ENCODE measurements around the gene LTC4S.

The LTC4S gene

GRCh38 chr5:179794575-179794974 lies 789 bp downstream of the LTC4S start:
- H3K4me1 ChIP-seq (ENCODE audit: control insufficient read depth, insufficient read depth, low read length) = peaks cover 11% of the 10 kb centered on the region
- no peaks in the 10 kb centered on the region for H3K9me3 ChIP-seq (ENCODE audit: control insufficient read depth, low read length)
- H3K36me3 ChIP-seq (ENCODE audit: control insufficient read depth, insufficient read depth, low read length) = peaks cover 23% of the 10 kb centered on the region
- H3K27ac ChIP-seq (ENCODE audit: insufficient read depth, low read depth, low read length, poor library complexity, severe bottlenecking) = no peak overlapping the region
- H3K4me3 ChIP-seq (ENCODE audit: insufficient read depth, low read depth, low read length) = no peak overlapping the region
- peaks cover 25% of the 10 kb centered on the region for H3K27me3 ChIP-seq (ENCODE audit: control insufficient read depth, insufficient read depth, low read length, poor library complexity, severe bottlenecking)
- WGBS, 2 experiments = 87 to 92% methylated on average over 3 of the region's 3 CpGs

DNA sequence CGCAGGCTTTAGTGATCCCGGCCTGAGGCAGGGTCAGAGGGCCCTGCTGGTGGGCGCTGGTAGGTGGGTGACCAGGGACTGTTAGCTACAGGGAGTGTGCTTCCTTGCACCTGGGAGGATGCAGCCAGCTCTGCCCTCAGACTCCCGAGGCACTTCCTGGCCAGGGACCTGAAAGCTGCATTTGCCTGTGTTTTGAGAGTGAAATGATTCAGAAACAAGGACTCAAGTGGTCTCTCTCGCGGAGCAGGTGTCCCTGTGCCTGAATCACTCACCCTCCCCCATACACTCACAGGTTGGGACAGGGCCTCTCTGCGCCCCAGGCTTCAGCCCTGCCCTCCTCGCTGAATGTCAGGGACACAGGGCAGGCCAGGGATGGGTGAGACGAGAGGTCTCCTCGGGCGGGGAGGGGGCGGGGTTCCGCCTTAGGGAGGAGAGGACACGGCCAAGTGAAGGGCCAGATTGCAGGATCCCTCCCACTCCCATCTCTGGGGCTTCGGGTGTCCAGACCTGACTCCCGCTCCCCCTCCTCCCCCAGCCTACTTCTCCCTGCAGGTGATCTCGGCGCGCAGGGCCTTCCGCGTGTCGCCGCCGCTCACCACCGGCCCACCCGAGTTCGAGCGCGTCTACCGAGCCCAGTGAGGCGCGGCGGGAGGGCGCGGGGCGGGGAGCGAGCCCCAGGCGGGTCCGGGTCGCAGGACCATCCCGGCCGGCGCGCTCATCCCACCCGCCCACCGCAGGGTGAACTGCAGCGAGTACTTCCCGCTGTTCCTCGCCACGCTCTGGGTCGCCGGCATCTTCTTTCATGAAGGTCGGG lies 1.5 kb downstream of the LTC4S start:
- Histone ChIP-seq H3K4me3 (ENCODE audit: insufficient read depth, low read depth, low read length) (peak overlapping the region; percentile 48), H3K4me1 (ENCODE audit: control insufficient read depth, insufficient read depth, low read length) (peaks cover 11% of the 10 kb centered on the region), H3K9me3 (ENCODE audit: control insufficient read depth, low read length) (no peaks in the 10 kb centered on the region), H3K27ac (ENCODE audit: insufficient read depth, low read depth, low read length, poor library complexity, severe bottlenecking) (no peak overlapping the region), H3K27me3 (ENCODE audit: control insufficient read depth, insufficient read depth, low read length, poor library complexity, severe bottlenecking) (peaks cover 25% of the 10 kb centered on the region), H3K36me3 (ENCODE audit: control insufficient read depth, insufficient read depth, low read length) (peaks cover 28% of the 10 kb centered on the region)
- WGBS, 2 experiments = 6% methylated on average over 53 of the region's 53 CpGs

DNA sequence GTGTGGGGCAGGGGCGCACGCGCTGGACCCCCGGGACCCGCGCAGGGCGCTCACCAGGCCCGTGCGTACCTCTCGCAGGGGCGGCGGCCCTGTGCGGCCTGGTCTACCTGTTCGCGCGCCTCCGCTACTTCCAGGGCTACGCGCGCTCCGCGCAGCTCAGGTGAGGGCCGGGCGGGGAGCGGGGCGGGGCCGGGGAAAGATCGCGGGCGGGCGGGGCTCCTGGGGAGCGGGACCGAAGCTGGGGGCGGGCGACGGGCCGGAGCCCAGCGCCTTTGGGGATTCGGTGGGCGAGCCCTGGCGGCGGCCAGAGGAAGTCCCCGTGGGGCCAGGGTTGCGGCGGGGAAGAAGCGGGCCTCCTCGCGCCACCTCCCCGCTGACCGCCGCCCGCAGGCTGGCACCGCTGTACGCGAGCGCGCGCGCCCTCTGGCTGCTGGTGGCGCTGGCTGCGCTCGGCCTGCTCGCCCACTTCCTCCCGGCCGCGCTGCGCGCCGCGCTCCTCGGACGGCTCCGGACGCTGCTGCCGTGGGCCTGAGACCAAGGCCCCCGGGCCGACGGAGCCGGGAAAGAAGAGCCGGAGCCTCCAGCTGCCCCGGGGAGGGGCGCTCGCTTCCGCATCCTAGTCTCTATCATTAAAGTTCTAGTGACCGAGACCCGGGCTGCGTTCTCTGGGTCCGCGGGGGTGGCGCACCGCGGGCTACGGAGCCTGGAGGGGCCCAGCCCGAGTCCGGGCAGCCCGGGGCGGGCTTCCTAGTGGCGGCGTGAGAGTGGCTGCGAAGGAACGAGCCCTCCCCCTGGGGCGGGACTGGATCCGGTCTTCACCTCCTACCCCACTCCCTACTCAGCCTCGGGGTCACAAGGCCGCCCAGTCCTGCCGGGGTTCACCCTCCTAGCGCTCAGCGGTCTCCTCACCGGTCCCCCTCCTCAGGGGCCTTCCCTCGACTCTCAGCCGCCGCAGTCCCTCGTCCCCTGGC lies 2.4 kb downstream of the LTC4S start:
- Histone ChIP-seq H3K27ac (ENCODE audit: insufficient read depth, low read depth, low read length, poor library complexity, severe bottlenecking) (no peak overlapping the region), H3K36me3 (ENCODE audit: control insufficient read depth, insufficient read depth, low read length) (peaks cover 28% of the 10 kb centered on the region), H3K9me3 (ENCODE audit: control insufficient read depth, low read length) (no peaks in the 10 kb centered on the region), H3K27me3 (ENCODE audit: control insufficient read depth, insufficient read depth, low read length, poor library complexity, severe bottlenecking) (peaks cover 25% of the 10 kb centered on the region), H3K4me1 (ENCODE audit: control insufficient read depth, insufficient read depth, low read length) (peaks cover 11% of the 10 kb centered on the region), H3K4me3 (ENCODE audit: insufficient read depth, low read depth, low read length) (peak overlapping the region; percentile 48)
- 2 to 3% methylated on average over 113 of the region's 113 CpGs for WGBS, 2 experiments

GRCh38 chr5:179796877-179797608 lies 3.3 kb downstream of the LTC4S start:
- Histone ChIP-seq H3K27ac (ENCODE audit: insufficient read depth, low read depth, low read length, poor library complexity, severe bottlenecking) (no peak overlapping the region), H3K4me1 (ENCODE audit: control insufficient read depth, insufficient read depth, low read length) (peaks cover 12% of the 10 kb centered on the region), H3K27me3 (ENCODE audit: control insufficient read depth, insufficient read depth, low read length, poor library complexity, severe bottlenecking) (peaks cover 25% of the 10 kb centered on the region), H3K36me3 (ENCODE audit: control insufficient read depth, insufficient read depth, low read length) (peaks cover 28% of the 10 kb centered on the region), H3K4me3 (ENCODE audit: insufficient read depth, low read depth, low read length) (peak overlapping the region; percentile 48), H3K9me3 (ENCODE audit: control insufficient read depth, low read length) (no peaks in the 10 kb centered on the region)
- WGBS, 2 experiments = 88 to 89% methylated on average over 21 of the region's 21 CpGs

DNA sequence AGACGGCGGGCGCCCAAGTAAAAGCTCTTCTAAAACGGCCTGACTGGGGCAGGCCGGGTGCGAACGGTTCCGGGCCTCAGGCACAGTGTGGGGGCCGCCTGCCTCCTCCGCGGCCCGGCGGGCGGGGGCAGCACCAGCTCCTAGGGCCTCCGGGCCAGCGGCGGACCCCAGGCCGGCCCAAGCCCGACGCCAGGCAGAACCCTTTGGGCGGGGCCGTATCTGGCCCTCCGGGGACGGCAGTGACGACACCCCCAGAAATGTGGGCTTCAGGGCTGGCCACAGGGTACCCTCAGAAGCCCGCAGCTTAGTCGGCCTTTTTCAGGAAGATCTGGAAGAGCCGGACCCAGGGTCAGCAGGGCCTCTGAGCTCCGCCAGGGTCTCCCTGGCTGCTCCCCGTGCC lies 4.0 kb downstream of the LTC4S start:
- WGBS, 2 experiments = 97% methylated on average over 30 of the region's 30 CpGs
- Histone ChIP-seq H3K4me3 (ENCODE audit: insufficient read depth, low read depth, low read length) (no peak overlapping the region), H3K27ac (ENCODE audit: insufficient read depth, low read depth, low read length, poor library complexity, severe bottlenecking) (no peak overlapping the region), H3K36me3 (ENCODE audit: control insufficient read depth, insufficient read depth, low read length) (peaks cover 28% of the 10 kb centered on the region), H3K4me1 (ENCODE audit: control insufficient read depth, insufficient read depth, low read length) (peaks cover 19% of the 10 kb centered on the region), H3K9me3 (ENCODE audit: control insufficient read depth, low read length) (no peaks in the 10 kb centered on the region), H3K27me3 (ENCODE audit: control insufficient read depth, insufficient read depth, low read length, poor library complexity, severe bottlenecking) (peaks cover 25% of the 10 kb centered on the region)

DNA sequence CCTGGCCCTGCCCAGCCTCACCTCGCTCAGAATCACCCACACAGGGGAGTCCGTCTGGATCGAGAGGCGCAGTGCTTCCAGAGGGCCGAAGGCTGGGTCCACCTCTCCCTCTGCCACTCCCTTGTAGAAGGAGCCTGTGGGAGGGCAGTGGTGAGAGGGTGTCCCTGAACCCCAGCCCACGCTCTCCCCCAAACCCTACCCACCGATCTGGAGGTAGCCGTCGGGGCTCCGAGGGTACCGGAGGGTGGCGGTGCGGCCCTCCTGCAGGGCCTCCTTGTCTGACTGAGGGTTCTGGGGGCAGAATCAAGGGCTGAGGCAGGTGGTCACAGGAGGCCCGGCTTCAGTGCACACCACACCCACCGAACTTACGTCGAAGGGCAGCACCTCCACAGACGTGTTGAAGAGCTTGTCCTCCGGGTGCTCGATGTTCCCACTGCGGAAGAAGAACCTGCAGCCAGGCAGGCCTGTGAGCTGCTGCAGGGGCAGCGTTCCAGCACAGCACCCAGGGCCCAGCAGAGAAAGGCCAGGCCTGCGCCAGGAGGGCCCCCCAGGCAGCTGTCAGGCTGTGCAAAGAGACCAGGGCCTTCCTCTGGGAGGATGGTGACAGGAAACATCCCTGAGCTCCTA lies 4.5 kb downstream of the LTC4S start:
- Histone ChIP-seq H3K4me3 (ENCODE audit: insufficient read depth, low read depth, low read length) (no peak overlapping the region), H3K9me3 (ENCODE audit: control insufficient read depth, low read length) (no peaks in the 10 kb centered on the region), H3K27me3 (ENCODE audit: control insufficient read depth, insufficient read depth, low read length, poor library complexity, severe bottlenecking) (peaks cover 25% of the 10 kb centered on the region), H3K4me1 (ENCODE audit: control insufficient read depth, insufficient read depth, low read length) (peaks cover 23% of the 10 kb centered on the region), H3K27ac (ENCODE audit: insufficient read depth, low read depth, low read length, poor library complexity, severe bottlenecking) (no peak overlapping the region), H3K36me3 (ENCODE audit: control insufficient read depth, insufficient read depth, low read length) (peaks cover 28% of the 10 kb centered on the region)
- WGBS, 2 experiments = 95 to 98% methylated on average over 23 of the region's 23 CpGs

- no peak overlapping the region for H3K27ac ChIP-seq (ENCODE audit: insufficient read depth, low read depth, low read length, poor library complexity, severe bottlenecking)
- H3K27me3 ChIP-seq (ENCODE audit: control insufficient read depth, insufficient read depth, low read length, poor library complexity, severe bottlenecking) = peaks cover 25% of the 10 kb centered on the region
- no peak overlapping the region for H3K4me3 ChIP-seq (ENCODE audit: insufficient read depth, low read depth, low read length)
- WGBS, 2 experiments = 95 to 96% methylated on average over 36 of the region's 36 CpGs
- peaks cover 26% of the 10 kb centered on the region for H3K4me1 ChIP-seq (ENCODE audit: control insufficient read depth, insufficient read depth, low read length)
- H3K36me3 ChIP-seq (ENCODE audit: control insufficient read depth, insufficient read depth, low read length) = peaks cover 28% of the 10 kb centered on the region
- H3K9me3 ChIP-seq (ENCODE audit: control insufficient read depth, low read length) = no peaks in the 10 kb centered on the region
These were observed 5.2 kb downstream of the LTC4S start for GRCh38 chr5:179798771-179799643.

GRCh38 chr5:179799644-179799973 lies 5.8 kb downstream of the LTC4S start:
- WGBS, 2 experiments = 93 to 95% methylated on average over 5 of the region's 5 CpGs
- Histone ChIP-seq H3K4me1 (ENCODE audit: control insufficient read depth, insufficient read depth, low read length) (peaks cover 32% of the 10 kb centered on the region), H3K9me3 (ENCODE audit: control insufficient read depth, low read length) (no peaks in the 10 kb centered on the region), H3K27ac (ENCODE audit: insufficient read depth, low read depth, low read length, poor library complexity, severe bottlenecking) (no peak overlapping the region), H3K36me3 (ENCODE audit: control insufficient read depth, insufficient read depth, low read length) (peaks cover 28% of the 10 kb centered on the region), H3K4me3 (ENCODE audit: insufficient read depth, low read depth, low read length) (no peak overlapping the region), H3K27me3 (ENCODE audit: control insufficient read depth, insufficient read depth, low read length, poor library complexity, severe bottlenecking) (peaks cover 25% of the 10 kb centered on the region)

DNA sequence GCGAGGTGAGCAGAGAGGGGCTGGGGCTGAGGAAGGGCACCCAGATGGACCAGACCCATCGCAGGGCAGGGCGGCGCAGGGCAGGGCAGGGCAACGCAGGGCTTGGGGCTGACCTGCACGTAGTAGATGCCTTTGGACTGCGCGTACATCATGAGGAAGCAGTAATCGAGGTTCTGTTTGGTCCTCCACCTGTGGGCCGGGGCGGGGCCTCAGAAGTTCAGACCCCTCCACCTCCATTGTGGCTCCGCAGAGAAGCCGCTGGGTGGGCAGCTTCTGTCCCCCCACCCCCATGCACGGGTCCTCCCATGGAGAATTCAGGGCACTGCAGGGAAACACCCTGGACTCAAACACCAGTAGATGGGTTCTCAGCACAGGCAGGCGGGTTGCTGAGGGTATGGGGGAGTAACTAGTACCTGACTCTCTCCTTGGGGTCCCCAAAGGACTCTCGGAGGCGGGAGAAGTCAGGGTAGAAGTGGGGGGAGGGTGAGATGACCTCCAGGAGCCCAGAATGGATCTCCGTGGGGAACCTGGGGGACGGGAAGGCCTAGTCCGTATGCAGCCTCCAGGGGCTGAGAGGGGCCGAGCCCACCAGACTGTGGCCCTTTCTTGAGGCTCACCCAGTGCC lies 6.4 kb downstream of the LTC4S start:
- H3K36me3 ChIP-seq (ENCODE audit: control insufficient read depth, insufficient read depth, low read length) = peaks cover 28% of the 10 kb centered on the region
- no peak overlapping the region for H3K27ac ChIP-seq (ENCODE audit: insufficient read depth, low read depth, low read length, poor library complexity, severe bottlenecking)
- H3K4me1 ChIP-seq (ENCODE audit: control insufficient read depth, insufficient read depth, low read length) = peaks cover 34% of the 10 kb centered on the region
- no peaks in the 10 kb centered on the region for H3K9me3 ChIP-seq (ENCODE audit: control insufficient read depth, low read length)
- WGBS, 2 experiments = 94 to 95% methylated on average over 21 of the region's 21 CpGs
- H3K27me3 ChIP-seq (ENCODE audit: control insufficient read depth, insufficient read depth, low read length, poor library complexity, severe bottlenecking) = peaks cover 21% of the 10 kb centered on the region
- no peak overlapping the region for H3K4me3 ChIP-seq (ENCODE audit: insufficient read depth, low read depth, low read length)

Measured in ectodermal cell (in vitro differentiated cells).